Femur (tissue), 1 donor: Measurements from ENCODE around the gene PCDHA4.
"Not testable (repeated sequence)": the region's sequence is repeated elsewhere in the genome, so short reads cannot be mapped to it uniquely, and the experiment has no call there.

Experiments
- DNase-seq: peaks from one replicate; pipeline ENCODE4 v3.0.0-alpha.2; 2017

The PCDHA4 gene

GRCh38 chr5:140822281-140822629 is 15.4 kb downstream of the PCDHA4 start:
- DNase-seq = no peak

- not testable (repeated sequence) for DNase-seq
These were observed 16.1 kb downstream of the PCDHA4 start for GRCh38 chr5:140822969-140823368.

- no peak for DNase-seq
These were observed 16.6 kb downstream of the PCDHA4 start for GRCh38 chr5:140823475-140823874.

- no peak for DNase-seq
These were observed 21.0 kb downstream of the PCDHA4 start, which contains the start of gene PCDHA6 for GRCh38 chr5:140827704-140828361. TSS of gene PCDHA6 (plus strand) at chr5:140827960. CDS start at chr5:140828092, 132 bp downstream.

- no peak for DNase-seq
These were observed 21.5 kb downstream of the PCDHA4 start for GRCh38 chr5:140828362-140828737.

- DNase-seq = not testable (repeated sequence)
These were observed 22.9 kb downstream of the PCDHA4 start for GRCh38 chr5:140829511-140830501.

- DNase-seq = no peak
These were observed 27.1 kb downstream of the PCDHA4 start, which contains the start of gene PCDHA7 for GRCh38 chr5:140833993-140834392. TSS of gene PCDHA7 (plus strand) at chr5:140834269. CDS start at chr5:140834384, 115 bp downstream.

- DNase-seq = not testable (repeated sequence)
These were observed 27.7 kb downstream of the PCDHA4 start for GRCh38 chr5:140834439-140835008.

- no peak for DNase-seq
These were observed 29.0 kb downstream of the PCDHA4 start for GRCh38 chr5:140835622-140836510.

- no peak for DNase-seq
These were observed 34.4 kb downstream of the PCDHA4 start, which contains the start of gene PCDHA8 for GRCh38 chr5:140840978-140841962. TSS of gene PCDHA8 (plus strand) at chr5:140841187. CDS start at chr5:140841322, 135 bp downstream.

GRCh38 chr5:140842798-140843733 is 36.2 kb downstream of the PCDHA4 start:
- DNase-seq = no peak

- DNase-seq = not testable (repeated sequence)
These were observed 41.6 kb downstream of the PCDHA4 start, which contains the start of gene PCDHA9 for GRCh38 chr5:140848139-140849102. TSS of gene PCDHA9 (plus strand) at chr5:140848382. CDS start at chr5:140848496, 114 bp downstream.

GRCh38 chr5:140849831-140850634 is 43.2 kb downstream of the PCDHA4 start:
- DNase-seq = not testable (repeated sequence)

GRCh38 chr5:140855772-140856674 is 49.2 kb downstream of the PCDHA4 start, which contains the start of gene PCDHA10:
TSS of gene PCDHA10 (plus strand) at chr5:140855897. CDS start at chr5:140856049, 152 bp downstream.
- DNase-seq = no peak

GRCh38 chr5:140857177-140857986 is 50.5 kb downstream of the PCDHA4 start:
- DNase-seq = no peak

- no peak for DNase-seq
These were observed 51.0 kb downstream of the PCDHA4 start for GRCh38 chr5:140857987-140858240.
